H7 (cell line): Measurements from ENCODE around the gene DMRTC2. TPM values are rescaled to one million over a fixed set of nuclear protein-coding genes. Genes with fewer than 3 reads are reported as not detected.

ENCODE experiments used
- DNase-seq: peaks from one replicate; pipeline ENCODE4 v3.0.0; 2012
- H3K27me3 ChIP-seq: 2 replicates; pipeline ENCODE4 v1.6.0; 2011; ENCODE audit warnings: mild to moderate bottlenecking, low read length; ENCODE audit not compliant: control insufficient read depth, insufficient read depth
- H3K36me3 ChIP-seq: replicated peaks from 2 replicates; pipeline ENCODE4 v1.5.1; 2011; ENCODE audit warnings: low read length; ENCODE audit not compliant: control insufficient read depth, insufficient read depth
- H3K4me3 ChIP-seq: 2 replicates; pipeline ENCODE4 v1.5.1; 2011; ENCODE audit warnings: low read depth, mild to moderate bottlenecking, control low read depth, low read length, moderate library complexity; ENCODE audit not compliant: insufficient read depth
- total RNA-seq: library from RNA; depleted of rRNA; stranded (reverse); fragments of >200 nt; shearing (Covaris generic); gene quantifications from 2 replicates; pipeline ENCODE4 v1.2.3, GENCODE V29; 2014

The DMRTC2 gene
- total RNA-seq, 1 experiment from 2014 or later, result not detected

DNA sequence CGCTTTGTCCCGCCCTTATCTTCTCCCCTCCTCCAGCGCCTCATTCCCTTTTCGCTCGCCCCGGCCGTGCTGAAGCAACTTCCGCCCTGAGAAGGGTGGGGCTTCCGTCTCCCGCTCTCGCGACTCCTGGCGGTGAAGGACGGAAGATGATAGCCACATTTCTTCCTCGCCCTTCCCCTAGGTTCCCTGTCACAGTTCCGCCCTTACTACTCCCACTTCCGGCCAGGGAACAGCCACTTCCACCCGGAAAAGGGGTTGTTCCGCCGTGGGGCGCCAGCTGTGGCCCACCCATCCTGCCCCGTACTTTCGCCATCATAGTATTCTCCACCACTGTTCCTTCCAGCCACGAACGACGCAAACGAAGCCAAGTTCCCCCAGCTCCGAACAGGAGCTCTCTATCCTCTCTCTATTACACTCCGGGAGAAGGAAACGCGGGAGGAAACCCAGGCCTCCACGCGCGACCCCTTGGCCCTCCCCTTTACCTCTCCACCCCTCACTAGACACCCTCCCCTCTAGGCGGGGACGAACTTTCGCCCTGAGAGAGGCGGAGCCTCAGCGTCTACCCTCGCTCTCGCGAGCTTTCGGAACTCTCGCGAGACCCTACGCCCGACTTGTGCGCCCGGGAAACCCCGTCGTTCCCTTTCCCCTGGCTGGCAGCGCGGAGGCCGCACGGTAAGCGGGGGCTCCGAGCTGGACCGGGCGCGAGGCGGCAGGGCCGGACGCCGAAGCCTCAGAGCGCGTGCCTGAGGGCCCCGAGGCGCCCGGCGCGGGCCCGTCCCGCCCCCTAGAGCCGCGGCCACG is 15.0 kb downstream of the DMRTC2 start, which contains the start of gene RPS19:
Gene RPS19 (plus strand): TSS at position 638 of the 801 bp plus-strand sequence. CDS start 520 bp downstream, outside the sequence.
- Histone ChIP-seq H3K27me3 (no peaks in the 10 kb centered on the region; the same call in 1 of the 2 replicates), H3K4me3 (peak within 1 kb of the TSS; percentile 76), H3K36me3 (peaks cover 40% of the 10 kb centered on the region)
- peak; percentile 98 for DNase-seq

DNA sequence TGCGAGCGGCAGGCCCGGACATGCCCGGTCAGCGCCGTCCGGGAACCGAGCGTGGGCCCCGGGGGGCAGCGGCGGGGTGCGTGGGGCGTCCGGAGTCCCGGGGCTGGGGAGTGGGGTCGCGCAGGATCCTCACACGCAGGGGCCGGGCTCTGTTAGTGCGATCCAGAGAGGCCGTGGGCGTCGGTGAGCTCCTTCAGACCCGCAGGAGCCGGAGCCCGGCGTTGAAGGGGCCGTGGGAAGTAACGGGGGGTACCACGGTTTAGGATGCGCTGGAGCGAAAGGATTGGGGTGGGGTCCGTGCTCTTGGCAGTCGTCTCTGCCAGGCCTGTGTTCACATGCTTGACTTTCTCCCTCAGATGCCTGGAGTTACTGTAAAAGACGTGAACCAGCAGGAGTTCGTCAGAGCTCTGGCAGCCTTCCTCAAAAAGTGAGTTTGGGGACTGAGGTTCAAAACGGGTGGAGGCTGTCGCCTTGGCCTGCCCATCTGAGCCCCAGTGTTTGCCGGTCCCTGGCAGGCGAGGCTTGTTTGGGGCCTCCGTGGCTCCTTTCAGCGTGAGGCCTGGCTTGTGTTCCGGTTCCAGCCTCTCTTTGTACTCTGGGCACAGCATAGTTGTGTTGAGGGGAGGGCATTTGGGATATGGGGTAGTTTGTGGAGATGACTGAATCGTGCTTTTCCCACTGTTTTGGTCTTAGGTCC is 15.7 kb downstream of the DMRTC2 start:
- Histone ChIP-seq H3K27me3 (no peaks in the 10 kb centered on the region; the same call in 1 of the 2 replicates), H3K4me3 (peak overlapping the region; percentile 76), H3K36me3 (peaks cover 43% of the 10 kb centered on the region)
- DNase-seq, result no peak

DNA sequence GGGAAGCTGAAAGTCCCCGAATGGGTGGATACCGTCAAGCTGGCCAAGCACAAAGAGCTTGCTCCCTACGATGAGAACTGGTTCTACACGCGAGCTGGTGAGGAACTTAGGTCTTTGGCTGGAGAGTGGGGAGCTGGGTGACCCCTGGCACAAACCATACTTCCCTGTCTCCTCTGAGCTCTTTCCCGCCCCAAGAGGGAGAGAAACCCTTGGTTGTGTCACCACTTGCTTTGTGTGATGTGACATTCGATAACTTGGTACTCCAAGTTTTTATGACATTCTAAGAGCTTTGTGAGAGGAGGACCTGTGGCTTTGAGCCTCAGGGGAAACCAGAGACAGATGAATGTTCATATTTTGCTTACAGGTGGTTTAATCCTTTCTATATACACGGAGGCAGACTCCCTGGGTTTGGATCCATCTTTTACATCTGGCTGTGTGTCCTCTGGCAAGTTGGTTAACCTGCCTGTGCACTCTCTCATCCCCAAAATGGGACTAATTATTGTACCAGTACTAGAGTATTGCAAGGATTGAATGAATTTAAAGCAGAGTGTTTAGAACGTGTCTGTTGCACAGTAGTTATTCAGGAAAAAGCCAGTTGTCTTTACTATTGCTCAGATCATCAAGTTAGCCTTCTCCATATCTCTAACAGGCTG is 16.4 kb downstream of the DMRTC2 start:
- Histone ChIP-seq H3K36me3 (peaks cover 45% of the 10 kb centered on the region), H3K27me3 (no peaks in the 10 kb centered on the region; the same call in 1 of the 2 replicates), H3K4me3 (peak overlapping the region; percentile 76)
- no peak for DNase-seq

DNA sequence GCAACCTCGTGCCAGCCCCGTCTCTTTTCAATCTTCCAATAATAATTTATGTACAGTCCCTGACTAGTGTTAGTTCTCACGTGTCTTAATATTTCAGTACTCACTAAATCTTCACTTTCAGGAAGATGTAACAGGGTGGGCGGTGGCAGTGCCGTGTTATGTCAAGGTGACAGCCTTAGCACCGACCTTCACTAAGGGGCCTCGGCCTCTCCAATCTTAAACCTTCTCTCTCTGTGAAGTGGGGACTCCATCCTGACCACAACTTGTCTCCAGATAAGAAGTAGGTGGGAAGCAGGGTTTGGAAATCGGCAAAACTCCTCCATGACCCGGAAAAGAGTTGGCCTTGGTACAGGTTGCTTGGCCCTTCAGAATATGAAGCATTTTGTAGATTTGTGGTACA is 17.0 kb downstream of the DMRTC2 start:
- H3K36me3 ChIP-seq, result peaks cover 49% of the 10 kb centered on the region
- H3K4me3 ChIP-seq, result no peak overlapping the region

DNA sequence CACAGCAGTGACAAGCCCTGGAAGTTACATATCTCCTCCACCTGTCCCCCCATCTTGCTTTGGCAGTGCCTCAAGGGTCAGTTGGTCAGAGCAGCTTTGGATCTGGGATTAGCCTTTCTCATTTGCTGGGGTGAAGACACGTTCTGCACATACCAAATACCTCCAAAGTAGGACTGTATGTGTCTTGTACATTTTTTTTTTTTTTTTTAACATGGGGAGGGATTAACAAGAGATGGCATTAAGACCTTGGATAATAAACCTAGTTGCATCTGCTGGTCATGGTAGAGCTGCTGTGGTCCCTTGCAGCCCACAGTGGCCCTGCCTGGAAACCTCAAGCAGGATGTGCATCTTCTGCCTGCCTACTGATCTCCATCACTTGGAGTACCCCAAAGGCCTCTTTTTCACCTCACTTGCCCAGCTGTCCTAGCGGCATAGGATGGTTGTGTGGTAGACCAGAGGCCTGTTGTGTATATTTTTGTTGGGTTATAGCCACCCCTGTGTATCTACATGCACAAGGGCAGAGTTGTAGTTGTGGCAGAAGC is 17.7 kb downstream of the DMRTC2 start:
- peaks cover 51% of the 10 kb centered on the region for H3K36me3 ChIP-seq

More for the DNA sequence above, 17.0 kb downstream of the DMRTC2 start:
- H3K27me3 ChIP-seq, result no peaks in the 10 kb centered on the region; the same call in 1 of the 2 replicates
- DNase-seq, result no peak

DNA sequence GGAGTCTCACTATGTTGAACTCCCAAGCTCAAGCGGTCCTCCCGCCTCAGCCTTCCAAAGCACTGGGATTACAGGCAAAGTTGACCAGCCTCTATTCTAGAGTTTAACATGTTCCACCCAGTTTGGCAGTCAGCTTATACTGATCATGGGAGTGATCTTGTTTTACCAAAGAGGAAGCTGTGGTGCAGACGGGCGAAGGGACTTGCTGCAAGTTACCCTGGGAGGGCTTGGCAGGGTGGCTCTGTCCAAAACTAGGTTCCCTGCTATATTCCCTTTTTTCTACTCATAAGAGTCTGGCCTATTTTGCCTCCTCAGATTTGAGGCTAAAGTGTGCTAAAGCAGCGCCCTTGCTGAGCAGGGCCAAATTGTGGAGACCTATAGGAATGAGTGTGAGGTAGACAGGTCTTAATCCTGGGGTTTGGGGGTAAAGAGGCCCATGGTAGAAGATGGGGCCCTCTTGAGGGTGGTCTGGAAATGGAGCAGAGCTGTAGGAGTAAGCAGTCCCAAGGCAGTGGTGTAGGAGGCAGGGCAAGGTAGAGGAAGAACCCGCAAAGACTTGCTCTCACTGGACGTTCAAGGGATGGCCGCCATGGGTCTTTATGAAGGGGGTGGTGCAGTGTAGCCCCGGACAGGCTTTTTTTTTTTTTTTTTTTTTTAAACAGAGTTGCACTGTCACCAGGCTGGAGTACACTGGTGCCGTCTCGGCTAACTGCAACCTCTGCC is 18.5 kb downstream of the DMRTC2 start:
- DNase-seq, result no peak
- Histone ChIP-seq H3K27me3 (no peaks in the 10 kb centered on the region), H3K36me3 (peaks cover 57% of the 10 kb centered on the region), H3K4me3 (no peak overlapping the region)

More for the DNA sequence above, 17.7 kb downstream of the DMRTC2 start:
- Histone ChIP-seq H3K27me3 (no peaks in the 10 kb centered on the region; the same call in 1 of the 2 replicates), H3K4me3 (no peak overlapping the region)
- no peak for DNase-seq

DNA sequence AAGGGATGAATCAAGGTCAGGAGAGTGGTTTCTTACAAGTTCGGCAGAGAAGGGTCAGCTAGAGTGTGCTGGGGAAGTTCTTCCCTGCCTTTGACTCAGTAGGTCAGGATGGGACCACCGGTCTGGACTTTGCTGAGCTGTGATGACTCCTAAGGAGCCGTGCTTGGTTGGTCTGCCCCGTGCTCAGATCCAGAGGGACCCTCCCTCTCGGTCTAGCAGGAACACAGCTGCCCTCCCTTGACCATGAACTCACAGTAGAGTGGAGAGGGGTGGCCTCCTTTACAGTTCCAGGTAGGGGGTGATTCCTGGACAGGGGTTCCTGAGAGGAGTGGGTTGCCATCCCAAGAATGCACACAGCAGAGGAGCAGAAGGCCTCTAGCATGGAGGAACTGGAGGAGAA is 19.5 kb downstream of the DMRTC2 start:
- no peaks in the 10 kb centered on the region for H3K27me3 ChIP-seq
- H3K4me3 ChIP-seq, result no peak overlapping the region
- peak; percentile 15 for DNase-seq
- peaks cover 66% of the 10 kb centered on the region for H3K36me3 ChIP-seq

DNA sequence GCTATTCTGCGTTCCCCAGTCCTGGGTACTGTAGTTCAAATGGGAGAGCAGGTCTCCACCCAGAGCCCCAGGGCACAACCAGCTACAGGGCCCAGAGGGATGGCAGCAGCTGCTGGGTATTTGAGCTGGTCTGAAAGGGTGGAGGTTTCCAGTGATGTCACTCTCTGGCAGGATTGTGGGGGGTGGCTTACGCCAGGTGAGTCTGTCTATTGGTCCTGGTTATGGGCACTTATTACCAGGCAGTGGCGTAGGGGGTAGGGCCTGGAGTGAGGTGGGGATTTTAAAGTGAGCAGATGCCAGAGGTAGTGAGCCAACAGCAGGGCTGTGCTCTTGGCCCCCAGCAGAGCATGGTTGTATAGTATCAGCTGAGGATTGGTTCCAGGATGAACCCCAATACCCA is 21.4 kb downstream of the DMRTC2 start:
- no peaks in the 10 kb centered on the region for H3K27me3 ChIP-seq
- peak; percentile 29 for DNase-seq
- H3K4me3 ChIP-seq, result no peak overlapping the region
- peaks cover 73% of the 10 kb centered on the region for H3K36me3 ChIP-seq

DNA sequence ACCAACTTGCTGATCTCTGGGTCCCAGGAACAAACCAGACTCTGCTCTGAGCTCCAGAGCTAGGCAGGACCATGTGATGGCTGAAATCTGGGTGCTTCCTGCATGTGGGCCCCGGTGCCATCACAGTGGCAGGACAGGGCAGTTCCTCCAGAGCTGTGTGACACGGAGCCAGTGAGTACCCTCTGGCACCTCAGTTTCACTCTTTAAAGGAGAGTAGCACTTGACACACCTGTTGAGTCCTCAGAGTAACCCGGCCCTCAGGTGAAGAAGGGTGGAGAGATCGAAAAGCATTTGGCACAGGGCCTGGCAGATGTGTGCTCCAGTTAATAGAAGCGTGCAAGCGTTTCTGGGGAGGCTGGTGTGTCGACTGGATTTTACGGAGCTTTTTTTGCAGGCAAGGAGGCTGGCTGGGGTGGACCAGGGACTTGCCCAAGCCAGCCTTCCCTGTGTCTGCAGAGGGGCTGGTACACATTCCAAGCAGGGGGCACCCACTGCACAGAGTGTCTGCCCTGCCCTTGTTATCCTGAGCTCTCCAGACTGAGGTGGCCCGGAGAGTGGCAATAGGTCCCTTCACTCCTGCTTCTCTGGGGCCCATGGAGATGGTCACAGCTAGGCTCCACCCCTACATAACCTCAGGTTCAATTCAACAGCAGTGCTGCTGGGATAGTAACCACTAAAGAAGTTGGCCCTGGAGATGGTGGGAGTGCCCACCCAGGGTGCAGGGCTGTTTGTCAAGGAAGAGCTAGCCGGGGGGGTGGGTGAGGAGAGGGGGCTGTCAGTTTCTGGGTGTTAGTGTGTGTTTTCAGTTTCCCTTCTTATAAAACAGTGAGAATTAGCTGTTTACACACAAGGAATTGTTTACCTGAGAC is 23.5 kb downstream of the DMRTC2 start:
- H3K4me3 ChIP-seq, result no peak overlapping the region
- H3K27me3 ChIP-seq, result no peaks in the 10 kb centered on the region
- DNase-seq, result peak; percentile 31
- peaks cover 57% of the 10 kb centered on the region for H3K36me3 ChIP-seq

DNA sequence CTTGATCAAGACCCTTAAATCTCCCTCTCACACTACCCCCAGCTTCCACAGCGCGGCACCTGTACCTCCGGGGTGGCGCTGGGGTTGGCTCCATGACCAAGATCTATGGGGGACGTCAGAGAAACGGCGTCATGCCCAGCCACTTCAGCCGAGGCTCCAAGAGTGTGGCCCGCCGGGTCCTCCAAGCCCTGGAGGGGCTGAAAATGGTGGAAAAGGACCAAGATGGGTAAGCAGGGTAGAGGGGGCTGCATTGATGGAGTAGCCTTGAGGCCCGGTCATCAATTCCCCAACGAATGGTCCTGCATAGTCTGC is 24.1 kb downstream of the DMRTC2 start:
- DNase-seq, result no peak
- H3K36me3 ChIP-seq, result peaks cover 52% of the 10 kb centered on the region
- H3K27me3 ChIP-seq, result no peaks in the 10 kb centered on the region
- H3K4me3 ChIP-seq, result no peak overlapping the region

DNA sequence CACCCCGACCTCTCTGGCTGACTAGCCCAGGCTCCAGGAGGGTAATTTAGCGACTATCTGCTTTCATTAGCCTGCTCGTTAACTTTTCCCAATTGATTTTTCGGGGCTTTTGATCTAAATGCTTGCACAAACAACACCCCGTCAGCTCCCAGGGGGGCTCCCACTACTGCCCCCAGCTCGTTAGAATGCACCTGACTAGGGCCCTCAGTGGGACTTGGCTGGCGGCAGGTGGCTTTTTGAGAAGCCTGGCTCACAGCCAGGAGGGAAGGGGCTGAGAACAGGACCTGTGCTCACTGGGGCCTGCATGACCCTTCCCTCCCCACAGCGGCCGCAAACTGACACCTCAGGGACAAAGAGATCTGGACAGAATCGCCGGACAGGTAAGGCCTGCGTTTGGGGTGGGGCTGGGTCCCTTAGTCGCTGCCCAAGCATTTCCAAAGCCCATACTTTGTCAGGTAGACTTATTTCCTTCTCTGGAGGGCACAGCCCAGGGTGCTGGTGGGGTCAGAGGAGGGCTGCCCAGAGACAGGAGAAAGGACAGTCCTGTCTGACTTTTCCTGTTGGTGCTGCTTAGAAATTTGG is 24.6 kb downstream of the DMRTC2 start:
- DNase-seq, result peak; percentile 40
- Histone ChIP-seq H3K4me3 (no peak overlapping the region), H3K27me3 (no peaks in the 10 kb centered on the region), H3K36me3 (peaks cover 47% of the 10 kb centered on the region)

DNA sequence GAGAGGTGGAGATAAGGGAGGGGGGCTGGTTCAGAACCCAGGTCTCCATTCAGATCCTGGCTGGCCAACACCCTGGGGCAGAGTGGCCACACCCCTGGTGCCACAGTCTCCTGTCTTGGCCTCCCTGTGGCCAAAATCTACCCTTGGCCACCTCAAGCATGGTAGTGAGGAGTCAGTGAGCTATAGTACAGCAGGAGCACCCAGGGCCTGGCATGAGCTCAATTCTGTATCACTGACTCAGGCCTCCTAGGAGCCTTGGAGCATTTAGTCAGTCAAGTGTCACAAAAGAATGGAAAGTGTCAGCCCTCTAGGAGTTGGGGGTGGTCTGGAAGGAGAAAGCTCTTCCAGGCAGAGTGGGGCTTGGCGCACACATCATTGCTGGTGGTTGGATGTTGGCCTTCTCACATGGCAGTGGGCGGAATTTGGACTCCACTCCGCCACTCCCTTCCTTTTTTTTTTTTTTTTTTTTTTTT is 25.6 kb downstream of the DMRTC2 start:
- no peaks in the 10 kb centered on the region for H3K27me3 ChIP-seq
- H3K4me3 ChIP-seq, result no peak overlapping the region
- H3K36me3 ChIP-seq, result peaks cover 40% of the 10 kb centered on the region
- peak; percentile 50 for DNase-seq
